Erythroblast (primary cell): ENCODE measurements around the gene ZNF618.

Experiments
- GATA1 ChIP-seq: IDR thresholded peaks from 2 replicates; pipeline ENCODE4 v1.6.1; 2011; ENCODE audit warnings: low read depth, mild to moderate bottlenecking, control low read depth, low read length, moderate library complexity
- POLR2A ChIP-seq: IDR thresholded peaks from 2 replicates; pipeline ENCODE4 v1.6.1; 2011; ENCODE audit warnings: mild to moderate bottlenecking, low read length

DNA sequence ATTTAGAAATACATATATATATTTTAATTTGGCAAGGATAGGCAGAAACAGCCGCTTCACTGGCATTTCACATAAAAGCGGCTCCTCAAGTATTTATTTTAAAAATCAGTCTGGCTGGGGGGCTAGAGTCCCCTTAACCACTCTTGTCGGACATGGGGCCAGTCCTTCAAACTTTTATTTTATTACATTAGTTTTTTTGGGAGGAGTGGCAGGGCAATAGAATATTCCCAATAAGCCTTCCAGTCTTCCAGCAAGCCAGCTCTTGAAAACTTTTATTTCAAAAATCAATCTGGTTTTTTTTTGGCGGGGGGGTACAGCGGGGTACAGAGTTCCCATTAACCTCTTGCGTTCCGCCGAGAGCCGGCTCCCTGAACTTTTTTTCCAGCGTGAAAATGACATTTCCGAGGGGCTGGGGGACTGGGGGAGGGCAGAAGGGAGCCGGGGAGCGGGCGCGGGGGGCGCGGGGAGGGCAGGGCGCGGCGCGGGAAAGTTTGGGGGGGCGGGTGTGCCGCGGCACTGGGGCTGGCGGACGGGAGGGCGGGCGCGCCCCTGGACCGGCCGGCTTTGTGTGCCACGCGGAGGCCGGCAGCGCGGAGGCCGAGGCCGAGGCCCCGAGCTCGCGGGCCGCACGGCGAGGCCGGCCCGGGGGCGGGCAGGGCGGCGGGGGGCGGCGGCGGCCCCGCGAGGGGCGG, 504 bp upstream of the ZNF618 start:
- TF ChIP-seq POLR2A, result no peak
- no peak for TF ChIP-seq GATA1
